ENCODE measurements around the gene PEX3.

GRCh38 chr6:143427109-143427817, 23.3 kb upstream of the PEX3 start:
- TF ChIP-seq POLR2AphosphoS5 (IDR thresholded peaks at IDR 0.05) (no peak), POLR2A (IDR thresholded peaks at IDR 0.05) (no peak)
- TF ChIP-seq, protein P1, sequence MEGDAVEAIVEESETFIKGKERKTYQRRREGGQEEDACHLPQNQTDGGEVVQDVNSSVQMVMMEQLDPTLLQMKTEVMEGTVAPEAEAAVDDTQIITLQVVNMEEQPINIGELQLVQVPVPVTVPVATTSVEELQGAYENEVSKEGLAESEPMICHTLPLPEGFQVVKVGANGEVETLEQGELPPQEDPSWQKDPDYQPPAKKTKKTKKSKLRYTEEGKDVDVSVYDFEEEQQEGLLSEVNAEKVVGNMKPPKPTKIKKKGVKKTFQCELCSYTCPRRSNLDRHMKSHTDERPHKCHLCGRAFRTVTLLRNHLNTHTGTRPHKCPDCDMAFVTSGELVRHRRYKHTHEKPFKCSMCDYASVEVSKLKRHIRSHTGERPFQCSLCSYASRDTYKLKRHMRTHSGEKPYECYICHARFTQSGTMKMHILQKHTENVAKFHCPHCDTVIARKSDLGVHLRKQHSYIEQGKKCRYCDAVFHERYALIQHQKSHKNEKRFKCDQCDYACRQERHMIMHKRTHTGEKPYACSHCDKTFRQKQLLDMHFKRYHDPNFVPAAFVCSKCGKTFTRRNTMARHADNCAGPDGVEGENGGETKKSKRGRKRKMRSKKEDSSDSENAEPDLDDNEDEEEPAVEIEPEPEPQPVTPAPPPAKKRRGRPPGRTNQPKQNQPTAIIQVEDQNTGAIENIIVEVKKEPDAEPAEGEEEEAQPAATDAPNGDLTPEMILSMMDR (IDR thresholded peaks at IDR 0.05): peak; percentile 66 to 88 (median 84)
